Measurements from ENCODE around the gene GRXCR2. TPM values are rescaled to one million over a fixed set of nuclear protein-coding genes. Genes with fewer than 3 reads are reported as not detected.

The GRXCR2 gene
- total and polyA plus RNA-seq, 2 of the 13 experiments (the other 11 are each of a cell fraction or from before 2014, with no cell fraction given), result not detected

DNA sequence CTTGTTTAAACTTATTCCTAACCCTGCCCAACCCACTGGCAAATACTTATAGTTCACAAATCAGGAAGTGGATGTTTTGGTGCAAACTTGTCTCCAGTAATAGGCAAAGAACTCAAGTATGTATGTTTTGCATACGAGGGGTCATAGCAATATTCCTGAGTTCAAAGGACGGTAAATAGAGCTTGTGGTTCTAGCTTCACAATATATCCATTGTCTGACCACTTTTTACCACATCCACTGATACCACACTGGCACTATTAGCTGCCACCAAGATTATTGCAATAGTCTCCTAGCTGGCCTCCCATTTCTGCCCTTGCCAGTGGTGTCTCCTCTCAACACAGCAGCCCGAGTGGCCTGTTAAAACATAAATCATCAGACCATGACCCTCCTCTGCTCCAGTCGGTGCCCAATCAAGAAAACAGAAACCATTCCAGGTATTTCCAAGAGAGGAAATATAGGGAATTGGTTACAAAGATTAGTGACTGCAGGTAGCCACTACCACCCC, 17.0 kb downstream of the GRXCR2 start (continued):
- TF ChIP-seq ZNF609 (CRISPR knock-in tag; IDR thresholded peaks at IDR 0.05; ENCODE audit: borderline replicate concordance), result peak; percentile 54; the same call in 1 of the 2 replicates
- 0 out of 2 replicates have a peak, but pooled peaks have one; percentile 30 for TF ChIP-seq ZNF564 (CRISPR knock-in tag; IDR thresholded peaks at IDR 0.05)
- TF ChIP-seq ZNF672 (CRISPR knock-in tag; IDR thresholded peaks at IDR 0.05), result no peak
- peak; percentile 38; the same call in 1 of the 2 replicates for TF ChIP-seq ZNF772 (CRISPR knock-in tag; IDR thresholded peaks at IDR 0.05)
- peak; percentile 50; the same call in 1 of the 2 replicates for TF ChIP-seq FOXA3 (CRISPR knock-in tag; IDR thresholded peaks at IDR 0.05)
- TF ChIP-seq ZNF292 (CRISPR knock-in tag; IDR thresholded peaks at IDR 0.05; ENCODE audit: borderline replicate concordance, low read depth), result no peak
- peak; percentile 52; the same call in 1 of the 2 replicates for TF ChIP-seq NR2F2 (IDR thresholded peaks at IDR 0.05; ENCODE audit: borderline replicate concordance, low read depth)
- TF ChIP-seq, protein P1, sequence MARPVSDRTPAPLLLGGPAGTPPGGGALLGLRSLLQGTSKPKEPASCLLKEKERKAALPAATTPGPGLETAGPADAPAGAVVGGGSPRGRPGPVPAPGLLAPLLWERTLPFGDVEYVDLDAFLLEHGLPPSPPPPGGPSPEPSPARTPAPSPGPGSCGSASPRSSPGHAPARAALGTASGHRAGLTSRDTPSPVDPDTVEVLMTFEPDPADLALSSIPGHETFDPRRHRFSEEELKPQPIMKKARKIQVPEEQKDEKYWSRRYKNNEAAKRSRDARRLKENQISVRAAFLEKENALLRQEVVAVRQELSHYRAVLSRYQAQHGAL (CRISPR knock-in tag; IDR thresholded peaks at IDR 0.05; ENCODE audit: not compliant biosample characterization), result peak; percentile 43
- TF ChIP-seq ZNF605 (CRISPR knock-in tag; IDR thresholded peaks at IDR 0.05), result 0 out of 2 replicates have a peak, but pooled peaks have one; percentile 1
- TF ChIP-seq HNF4A (CRISPR knock-in tag; IDR thresholded peaks at IDR 0.05), result peak; percentile 32; the same call in 1 of the 2 replicates
- TF ChIP-seq FOXJ3 (CRISPR knock-in tag; IDR thresholded peaks at IDR 0.05; ENCODE audit: borderline replicate concordance), result 0 out of 2 replicates have a peak, but pooled peaks have one; percentile 23
- TF ChIP-seq ZNF747 (CRISPR knock-in tag; IDR thresholded peaks at IDR 0.05; ENCODE audit: borderline replicate concordance), result peak; percentile 69
